ENCODE data around the gene SPINT2.
A peak's percentile ranks its signal among the peaks of the same experiment; 100 is the strongest.
"Not testable (repeated sequence)": the region's sequence is repeated elsewhere in the genome, so short reads cannot be mapped to it uniquely, and the experiment has no call there.

Gene SPINT2

DNA sequence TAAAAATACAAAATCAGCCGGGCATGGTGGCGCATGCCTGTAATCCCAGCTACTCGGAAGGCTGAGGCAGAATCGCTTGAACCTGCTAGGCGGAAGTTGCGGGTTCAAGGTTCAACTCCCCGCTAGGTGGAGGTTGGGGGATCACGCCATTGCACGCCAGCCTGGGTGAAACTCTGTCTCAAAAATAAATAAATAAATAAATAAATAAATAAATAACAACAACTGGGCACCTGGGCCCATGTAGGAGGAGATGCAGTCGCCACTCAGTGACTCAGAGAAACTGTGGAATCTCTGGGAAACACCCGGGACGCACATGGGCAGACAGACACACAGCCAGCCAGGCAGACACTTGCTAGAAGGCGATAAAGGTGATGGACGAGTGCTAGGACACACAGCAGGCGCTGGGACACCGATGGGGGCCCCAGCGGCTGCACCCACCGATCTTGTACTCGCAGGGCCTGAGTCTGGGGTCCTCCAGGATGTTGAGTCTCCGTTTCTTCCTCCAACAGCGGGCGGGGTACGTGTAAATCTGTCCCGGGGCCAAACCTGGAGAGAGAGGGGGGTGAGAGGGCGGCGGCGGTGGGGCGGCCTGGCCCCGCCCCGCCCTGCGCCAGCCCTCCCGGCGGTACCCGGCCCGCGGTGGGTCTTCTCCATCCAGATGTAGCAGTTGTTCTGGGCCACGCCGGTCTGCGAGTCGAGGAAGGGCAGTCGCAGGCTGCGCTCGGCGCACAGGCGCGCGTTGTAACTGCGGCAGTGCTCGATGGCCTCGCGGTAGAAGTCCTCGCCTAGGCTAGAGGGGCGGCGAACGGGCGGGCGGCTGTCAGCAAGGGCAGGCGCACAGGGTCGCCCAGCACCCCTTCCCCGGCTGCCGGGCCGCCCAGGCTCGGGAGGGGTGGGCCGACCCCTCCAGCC lies 42.2 kb upstream of the SPINT2 start:
- TF ChIP-seq, protein P1, sequence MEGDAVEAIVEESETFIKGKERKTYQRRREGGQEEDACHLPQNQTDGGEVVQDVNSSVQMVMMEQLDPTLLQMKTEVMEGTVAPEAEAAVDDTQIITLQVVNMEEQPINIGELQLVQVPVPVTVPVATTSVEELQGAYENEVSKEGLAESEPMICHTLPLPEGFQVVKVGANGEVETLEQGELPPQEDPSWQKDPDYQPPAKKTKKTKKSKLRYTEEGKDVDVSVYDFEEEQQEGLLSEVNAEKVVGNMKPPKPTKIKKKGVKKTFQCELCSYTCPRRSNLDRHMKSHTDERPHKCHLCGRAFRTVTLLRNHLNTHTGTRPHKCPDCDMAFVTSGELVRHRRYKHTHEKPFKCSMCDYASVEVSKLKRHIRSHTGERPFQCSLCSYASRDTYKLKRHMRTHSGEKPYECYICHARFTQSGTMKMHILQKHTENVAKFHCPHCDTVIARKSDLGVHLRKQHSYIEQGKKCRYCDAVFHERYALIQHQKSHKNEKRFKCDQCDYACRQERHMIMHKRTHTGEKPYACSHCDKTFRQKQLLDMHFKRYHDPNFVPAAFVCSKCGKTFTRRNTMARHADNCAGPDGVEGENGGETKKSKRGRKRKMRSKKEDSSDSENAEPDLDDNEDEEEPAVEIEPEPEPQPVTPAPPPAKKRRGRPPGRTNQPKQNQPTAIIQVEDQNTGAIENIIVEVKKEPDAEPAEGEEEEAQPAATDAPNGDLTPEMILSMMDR (IDR thresholded peaks at IDR 0.05; ENCODE audit: control extremely low read depth, extremely low read depth, low read depth, missing control alignments): no peak
- POLR2A ChIA-PET: no interaction called here
- no peak for DNase-seq (ENCODE audit: extremely low spot score)
- CTCF ChIA-PET: no interaction called here

DNA sequence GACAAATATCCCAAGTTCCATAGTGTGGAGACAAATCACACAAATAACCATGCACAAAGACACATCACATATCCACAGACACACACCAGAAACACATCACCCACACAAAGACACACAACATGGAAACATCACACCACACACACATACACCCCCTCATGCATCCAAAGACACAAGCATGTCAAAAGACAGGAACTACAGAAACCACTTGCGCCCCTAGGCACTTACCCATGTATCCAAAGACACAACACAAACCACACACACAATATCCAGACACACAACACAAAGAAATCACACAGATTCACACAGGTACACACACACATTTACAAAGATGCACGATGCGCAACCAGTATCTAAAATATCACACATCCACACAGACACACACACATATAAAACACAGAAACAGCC lies 41.3 kb upstream of the SPINT2 start:
- TF ChIP-seq, protein P1 (IDR thresholded peaks at IDR 0.05; ENCODE audit: control extremely low read depth, extremely low read depth, low read depth, missing control alignments): no peak
- no peak for DNase-seq (ENCODE audit: extremely low spot score)
- POLR2A ChIA-PET: no interaction called here
- CTCF ChIA-PET: no interaction called here

DNA sequence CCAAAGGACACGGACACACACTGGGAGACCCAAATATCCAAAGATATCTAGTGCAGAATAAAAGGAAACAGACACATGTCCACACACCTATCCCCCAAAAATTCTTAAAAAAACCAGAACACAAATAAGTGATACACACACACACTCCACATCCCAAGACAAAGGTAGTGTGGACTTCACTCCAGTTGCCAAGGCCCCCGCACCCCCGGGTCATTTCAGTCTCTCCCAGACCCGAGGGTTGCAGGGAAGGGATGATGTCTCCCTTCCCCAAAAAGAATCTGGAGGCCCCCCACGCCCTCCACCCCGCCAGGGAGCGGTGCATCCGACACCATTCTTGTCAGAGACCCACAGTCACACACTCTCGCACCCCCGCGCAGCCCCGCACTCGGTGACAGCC lies 40.8 kb upstream of the SPINT2 start:
- ChIA-PET POLR2A (no interaction called here), CTCF (no interaction called here)
- TF ChIP-seq, protein P1 (IDR thresholded peaks at IDR 0.05; ENCODE audit: control extremely low read depth, extremely low read depth, low read depth, missing control alignments): no peak
- no peak for DNase-seq (ENCODE audit: extremely low spot score)

DNA sequence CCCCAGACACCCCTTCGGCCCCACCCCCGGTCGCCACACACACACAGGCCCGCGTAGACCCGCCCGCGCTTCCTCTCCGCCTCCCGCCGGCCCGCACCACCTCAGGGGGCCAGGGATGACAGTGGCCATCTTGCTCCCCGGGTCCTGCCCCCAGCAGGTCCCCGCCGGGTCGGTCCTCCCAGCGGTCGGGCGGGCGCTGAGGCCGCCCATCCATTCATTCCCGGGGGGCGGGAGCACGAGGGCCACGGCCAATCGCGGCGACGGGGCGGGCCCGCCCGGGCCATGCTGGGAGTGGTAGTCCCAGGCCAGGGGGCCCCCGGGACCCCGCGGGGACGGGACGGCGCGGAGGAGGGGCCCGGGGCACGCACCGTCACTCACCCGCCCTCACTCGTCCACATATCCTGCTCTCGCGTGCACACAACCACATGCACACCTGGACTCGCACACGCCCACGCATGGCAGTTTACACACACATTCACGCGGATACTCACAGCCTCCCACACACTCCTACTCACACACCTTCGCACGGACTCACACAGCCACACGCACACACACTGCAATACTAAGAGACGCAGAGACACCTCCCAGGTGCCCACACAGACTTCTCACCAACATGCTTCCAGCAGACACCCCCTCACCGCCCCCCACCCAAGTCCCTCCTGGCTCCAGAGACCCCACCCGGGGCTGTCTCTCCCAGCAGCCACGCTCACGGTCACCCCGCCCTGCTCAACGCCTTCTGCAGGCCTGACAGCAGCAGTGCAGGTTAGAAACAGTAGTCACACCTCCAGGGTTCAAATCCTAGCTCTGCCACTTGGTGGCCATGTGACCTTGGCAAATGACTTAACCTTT lies 40.1 kb upstream of the SPINT2 start, which contains the start of gene DPF1:
Gene DPF1, minus strand, starts transcription at position 209 of the 849 bp plus-strand sequence. Its CDS starts 80 bp downstream, at position 129.
- ChIA-PET CTCF (interaction anchor here (1.2 to 4.0 kb wide), 4 partner anchors 10 to 321 kb away, joined by 5 to 18 read pairs (median 8); partner anchors contain the start of gene FAM98C), POLR2A (no interaction called here)
- TF ChIP-seq, protein P1 (IDR thresholded peaks at IDR 0.05; ENCODE audit: control extremely low read depth, extremely low read depth, low read depth, missing control alignments): peak; percentile 35
- peak; percentile 95 for DNase-seq (ENCODE audit: extremely low spot score)

DNA sequence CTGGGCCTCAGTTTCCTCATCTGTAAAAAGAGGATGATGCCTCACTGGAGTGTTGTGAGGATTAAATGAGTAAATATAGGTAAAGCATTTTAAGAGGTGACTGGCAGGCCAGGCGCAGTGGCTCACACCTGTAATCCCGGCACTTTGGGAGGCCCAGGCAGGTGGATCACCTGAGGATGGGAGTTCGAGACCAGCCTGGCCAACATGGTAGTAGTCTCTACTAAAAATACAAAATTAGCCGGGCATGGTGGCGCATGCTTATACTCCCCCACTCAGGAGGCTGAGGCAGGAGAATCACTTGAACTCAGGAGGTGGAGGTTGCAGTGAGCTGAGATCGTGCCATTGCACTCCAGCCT lies 39.5 kb upstream of the SPINT2 start:
- POLR2A ChIA-PET: not testable (repeated sequence)
- CTCF ChIA-PET: interaction anchor here (1.2 to 4.0 kb wide), 5 partner anchors 9 to 322 kb away, joined by 5 to 18 read pairs (median 6); partner anchors contain the start of gene FAM98C

DNA sequence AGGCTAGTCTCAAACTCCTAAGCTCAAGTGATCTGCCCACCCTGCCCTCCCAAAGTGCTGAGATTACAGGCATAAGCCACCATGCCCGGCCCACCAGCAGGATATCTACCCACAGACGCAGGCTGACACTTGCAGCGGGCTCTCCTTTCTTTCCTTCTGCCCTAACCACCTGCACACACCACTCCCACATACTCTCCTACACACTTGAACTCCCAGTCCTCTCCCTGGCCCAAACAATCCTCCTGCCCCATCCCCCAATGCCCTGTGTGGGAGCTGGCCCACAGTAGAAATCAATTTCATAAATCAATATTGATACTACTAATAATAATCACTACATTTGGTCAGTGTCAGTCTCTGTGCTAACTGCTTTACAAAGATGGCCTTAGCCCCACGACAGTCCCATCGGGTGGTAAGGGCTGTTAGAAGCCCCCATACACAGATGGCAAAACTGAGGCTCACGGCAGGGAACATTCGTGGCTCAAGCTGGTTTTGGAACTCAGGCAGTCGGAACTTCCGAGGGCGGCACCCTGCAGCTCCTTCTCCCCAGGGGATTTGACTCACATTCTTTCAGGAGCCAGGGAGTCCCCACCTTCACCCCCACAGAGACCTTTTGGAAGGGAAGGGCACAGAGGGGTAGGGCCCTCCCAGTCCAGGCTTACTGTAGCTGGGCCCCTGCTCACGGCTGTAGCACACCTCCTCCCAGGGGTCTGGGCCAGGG lies 36.9 kb upstream of the SPINT2 start:
- CTCF ChIA-PET: interaction anchor here (0.9 to 4.0 kb wide), 8 partner anchors 11 to 331 kb away, joined by 3 to 18 read pairs (median 4); partner anchors contain the start of genes PSMD8, SIPA1L3 and WDR87
- TF ChIP-seq, protein P1 (IDR thresholded peaks at IDR 0.05; ENCODE audit: control extremely low read depth, extremely low read depth, low read depth, missing control alignments): no peak
- POLR2A ChIA-PET: no interaction called here
- DNase-seq (ENCODE audit: extremely low spot score): no peak

More for the DNA sequence above, 39.5 kb upstream of the SPINT2 start:
- DNase-seq (ENCODE audit: extremely low spot score): not testable (repeated sequence)
